ENCODE measurements around the gene LPO. TPM values are rescaled to one million over a fixed set of nuclear protein-coding genes. Genes with fewer than 3 reads are reported as not detected.

The LPO gene
- total RNA-seq, 1 experiment from 2014 or later: 0.20 TPM

DNA sequence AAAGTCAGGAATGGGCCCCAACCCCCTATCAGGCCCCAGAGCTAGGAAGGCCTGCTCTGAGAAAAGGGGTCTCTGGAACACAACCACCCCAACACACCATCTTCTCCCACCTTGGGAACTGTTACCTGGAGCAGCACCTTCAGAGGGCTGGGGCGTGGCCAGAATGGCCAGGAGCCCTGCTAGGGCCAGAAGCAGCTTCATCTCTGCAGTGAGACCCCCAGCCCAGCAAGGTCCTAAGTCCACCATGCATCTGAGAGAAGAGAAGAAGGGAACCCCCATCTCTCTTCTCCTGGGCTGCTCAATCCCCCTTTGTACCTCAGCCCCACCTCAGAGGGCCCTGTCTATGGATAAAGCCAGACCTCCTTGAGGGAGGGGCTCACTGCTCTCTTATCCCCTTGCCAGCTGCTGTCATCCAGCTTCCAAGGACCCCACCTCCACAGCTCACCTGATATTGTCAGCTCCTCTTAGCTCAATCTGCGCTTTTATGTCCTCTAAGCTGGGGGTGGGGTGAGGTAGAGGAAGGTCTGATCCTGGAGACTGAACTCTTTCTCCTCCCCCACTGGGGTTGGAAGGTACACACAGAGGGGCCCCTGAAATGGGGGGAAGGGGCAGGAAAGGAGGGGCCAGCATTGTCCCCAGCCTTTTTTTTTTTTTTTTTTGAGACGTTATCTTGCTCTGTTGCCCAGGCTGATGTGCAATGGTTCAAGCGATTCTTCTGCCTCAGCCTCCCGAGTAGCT is 42.3 kb downstream of the LPO start, which contains the start of gene MPO:
TSS of gene MPO (minus strand) at position 456 of the 738 bp plus-strand sequence. CDS start at position 279, 177 bp downstream.
- no peaks in the 10 kb centered on the region for H3K36me3 Mint-ChIP-seq
- DNase-seq (ENCODE audit: low spot score) (no peak), ATAC-seq (no peak)
- H3K27ac Mint-ChIP-seq: no peak within 1 kb of the TSS
- peaks cover 16% of the 10 kb centered on the region for H3K27me3 Mint-ChIP-seq (ENCODE audit: low read depth)
- CTCF ChIA-PET: interaction anchor here (0.6 to 2.4 kb wide), 6 partner anchors 23 to 531 kb away, joined by 3 to 11 read pairs (median 4); partner anchors contain the start of genes RNF43 and SUPT4H1
- POLR2A ChIA-PET: interaction anchor here (0.7 kb wide), 1 partner anchor 25 kb away, joined by 3 read pairs; no protein-coding TSS in a partner anchor
- no peak for TF ChIP-seq TEAD1 (CRISPR knock-in tag; IDR thresholded peaks at IDR 0.05)
- no peak for TF ChIP-seq JAZF1 (CRISPR knock-in tag; IDR thresholded peaks at IDR 0.05)
- TF ChIP-seq NFYB (CRISPR knock-in tag; conservative IDR thresholded peaks at IDR 0.05; ENCODE audit: low read depth): no peak
- TF ChIP-seq IRF1 (CRISPR knock-in tag; IDR thresholded peaks at IDR 0.05): no peak
- no peak for TF ChIP-seq JUN (CRISPR knock-in tag; IDR thresholded peaks at IDR 0.05)
- TF ChIP-seq ZNF317 (CRISPR knock-in tag; IDR thresholded peaks at IDR 0.05; ENCODE audit: borderline replicate concordance, low read depth): no peak
- TF ChIP-seq, protein P1, sequence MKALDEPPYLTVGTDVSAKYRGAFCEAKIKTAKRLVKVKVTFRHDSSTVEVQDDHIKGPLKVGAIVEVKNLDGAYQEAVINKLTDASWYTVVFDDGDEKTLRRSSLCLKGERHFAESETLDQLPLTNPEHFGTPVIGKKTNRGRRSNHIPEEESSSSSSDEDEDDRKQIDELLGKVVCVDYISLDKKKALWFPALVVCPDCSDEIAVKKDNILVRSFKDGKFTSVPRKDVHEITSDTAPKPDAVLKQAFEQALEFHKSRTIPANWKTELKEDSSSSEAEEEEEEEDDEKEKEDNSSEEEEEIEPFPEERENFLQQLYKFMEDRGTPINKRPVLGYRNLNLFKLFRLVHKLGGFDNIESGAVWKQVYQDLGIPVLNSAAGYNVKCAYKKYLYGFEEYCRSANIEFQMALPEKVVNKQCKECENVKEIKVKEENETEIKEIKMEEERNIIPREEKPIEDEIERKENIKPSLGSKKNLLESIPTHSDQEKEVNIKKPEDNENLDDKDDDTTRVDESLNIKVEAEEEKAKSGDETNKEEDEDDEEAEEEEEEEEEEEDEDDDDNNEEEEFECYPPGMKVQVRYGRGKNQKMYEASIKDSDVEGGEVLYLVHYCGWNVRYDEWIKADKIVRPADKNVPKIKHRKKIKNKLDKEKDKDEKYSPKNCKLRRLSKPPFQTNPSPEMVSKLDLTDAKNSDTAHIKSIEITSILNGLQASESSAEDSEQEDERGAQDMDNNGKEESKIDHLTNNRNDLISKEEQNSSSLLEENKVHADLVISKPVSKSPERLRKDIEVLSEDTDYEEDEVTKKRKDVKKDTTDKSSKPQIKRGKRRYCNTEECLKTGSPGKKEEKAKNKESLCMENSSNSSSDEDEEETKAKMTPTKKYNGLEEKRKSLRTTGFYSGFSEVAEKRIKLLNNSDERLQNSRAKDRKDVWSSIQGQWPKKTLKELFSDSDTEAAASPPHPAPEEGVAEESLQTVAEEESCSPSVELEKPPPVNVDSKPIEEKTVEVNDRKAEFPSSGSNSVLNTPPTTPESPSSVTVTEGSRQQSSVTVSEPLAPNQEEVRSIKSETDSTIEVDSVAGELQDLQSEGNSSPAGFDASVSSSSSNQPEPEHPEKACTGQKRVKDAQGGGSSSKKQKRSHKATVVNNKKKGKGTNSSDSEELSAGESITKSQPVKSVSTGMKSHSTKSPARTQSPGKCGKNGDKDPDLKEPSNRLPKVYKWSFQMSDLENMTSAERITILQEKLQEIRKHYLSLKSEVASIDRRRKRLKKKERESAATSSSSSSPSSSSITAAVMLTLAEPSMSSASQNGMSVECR (CRISPR knock-in tag; IDR thresholded peaks at IDR 0.05; ENCODE audit: borderline replicate concordance): no peak
- TF ChIP-seq, protein P2, sequence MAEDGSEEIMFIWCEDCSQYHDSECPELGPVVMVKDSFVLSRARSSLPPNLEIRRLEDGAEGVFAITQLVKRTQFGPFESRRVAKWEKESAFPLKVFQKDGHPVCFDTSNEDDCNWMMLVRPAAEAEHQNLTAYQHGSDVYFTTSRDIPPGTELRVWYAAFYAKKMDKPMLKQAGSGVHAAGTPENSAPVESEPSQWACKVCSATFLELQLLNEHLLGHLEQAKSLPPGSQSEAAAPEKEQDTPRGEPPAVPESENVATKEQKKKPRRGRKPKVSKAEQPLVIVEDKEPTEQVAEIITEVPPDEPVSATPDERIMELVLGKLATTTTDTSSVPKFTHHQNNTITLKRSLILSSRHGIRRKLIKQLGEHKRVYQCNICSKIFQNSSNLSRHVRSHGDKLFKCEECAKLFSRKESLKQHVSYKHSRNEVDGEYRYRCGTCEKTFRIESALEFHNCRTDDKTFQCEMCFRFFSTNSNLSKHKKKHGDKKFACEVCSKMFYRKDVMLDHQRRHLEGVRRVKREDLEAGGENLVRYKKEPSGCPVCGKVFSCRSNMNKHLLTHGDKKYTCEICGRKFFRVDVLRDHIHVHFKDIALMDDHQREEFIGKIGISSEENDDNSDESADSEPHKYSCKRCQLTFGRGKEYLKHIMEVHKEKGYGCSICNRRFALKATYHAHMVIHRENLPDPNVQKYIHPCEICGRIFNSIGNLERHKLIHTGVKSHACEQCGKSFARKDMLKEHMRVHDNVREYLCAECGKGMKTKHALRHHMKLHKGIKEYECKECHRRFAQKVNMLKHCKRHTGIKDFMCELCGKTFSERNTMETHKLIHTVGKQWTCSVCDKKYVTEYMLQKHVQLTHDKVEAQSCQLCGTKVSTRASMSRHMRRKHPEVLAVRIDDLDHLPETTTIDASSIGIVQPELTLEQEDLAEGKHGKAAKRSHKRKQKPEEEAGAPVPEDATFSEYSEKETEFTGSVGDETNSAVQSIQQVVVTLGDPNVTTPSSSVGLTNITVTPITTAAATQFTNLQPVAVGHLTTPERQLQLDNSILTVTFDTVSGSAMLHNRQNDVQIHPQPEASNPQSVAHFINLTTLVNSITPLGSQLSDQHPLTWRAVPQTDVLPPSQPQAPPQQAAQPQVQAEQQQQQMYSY (CRISPR knock-in tag; IDR thresholded peaks at IDR 0.05): no peak
- TF ChIP-seq ETV6 (CRISPR knock-in tag; IDR thresholded peaks at IDR 0.05): no peak
- TF ChIP-seq TCF7 (CRISPR knock-in tag; IDR thresholded peaks at IDR 0.05; ENCODE audit: low read depth): no peak
- no peak for TF ChIP-seq USF1 (CRISPR knock-in tag; IDR thresholded peaks at IDR 0.05)
- TF ChIP-seq ATF3 (CRISPR knock-in tag; conservative IDR thresholded peaks at IDR 0.05): no peak
- no peak for TF ChIP-seq FOXK1 (CRISPR knock-in tag; IDR thresholded peaks at IDR 0.05)
- H3K9me3 Mint-ChIP-seq: no peaks in the 10 kb centered on the region
- H3K4me1 Mint-ChIP-seq: peaks cover 20% of the 10 kb centered on the region
- no peak within 1 kb of the TSS for H3K4me3 Mint-ChIP-seq

DNA sequence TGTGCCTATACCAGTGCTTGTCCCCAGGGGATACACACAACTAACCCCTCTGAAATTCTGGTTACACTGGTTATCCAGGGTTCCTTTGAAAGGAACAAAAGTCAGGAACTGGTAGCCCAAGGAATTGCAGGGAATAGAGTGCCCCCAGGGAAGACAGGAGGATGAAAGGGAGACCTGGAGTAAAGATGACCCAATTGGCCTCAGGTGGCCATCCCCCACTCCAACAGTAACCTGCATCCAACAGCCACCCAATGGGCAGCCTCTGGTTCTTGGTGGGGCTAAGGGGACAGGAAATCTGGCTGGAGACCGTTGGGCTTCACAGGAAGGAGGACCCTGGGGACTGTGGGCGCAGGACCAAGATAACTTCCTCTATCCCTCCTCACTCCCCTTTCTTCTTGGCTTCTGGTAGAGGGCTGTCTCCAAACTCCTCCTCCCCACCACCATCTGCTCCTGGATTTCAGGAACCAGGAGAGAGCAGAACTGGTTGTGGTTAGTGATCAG is 43.2 kb downstream of the LPO start:
- CTCF ChIA-PET: interaction anchor here (0.6 to 0.7 kb wide), 3 partner anchors 10 to 646 kb away, joined by 3 to 6 read pairs (median 3); no protein-coding TSS in a partner anchor
- Mint-ChIP-seq H3K27me3 (ENCODE audit: low read depth) (peaks cover 16% of the 10 kb centered on the region), H3K36me3 (no peaks in the 10 kb centered on the region), H3K27ac (no peak overlapping the region), H3K4me3 (no peak overlapping the region), H3K4me1 (peaks cover 20% of the 10 kb centered on the region), H3K9me3 (no peaks in the 10 kb centered on the region)
- POLR2A ChIA-PET: interaction anchor here (0.7 kb wide), 1 partner anchor 26 kb away, joined by 3 read pairs; no protein-coding TSS in a partner anchor
- DNase-seq (ENCODE audit: low spot score) (no peak), ATAC-seq (no peak)
- TF ChIP-seq SMAD3 (CRISPR knock-in tag; IDR thresholded peaks at IDR 0.05; ENCODE audit: borderline replicate concordance) (no peak), MXD4 (CRISPR knock-in tag; IDR thresholded peaks at IDR 0.05; ENCODE audit: borderline replicate concordance) (no peak), SMAD4 (CRISPR knock-in tag; IDR thresholded peaks at IDR 0.05) (no peak), GABPB1 (CRISPR knock-in tag; IDR thresholded peaks at IDR 0.05) (no peak), ZNF512 (CRISPR knock-in tag; IDR thresholded peaks at IDR 0.05; ENCODE audit: borderline replicate concordance) (no peak), IRF1 (CRISPR knock-in tag; IDR thresholded peaks at IDR 0.05) (no peak)
- TF ChIP-seq, protein P3, sequence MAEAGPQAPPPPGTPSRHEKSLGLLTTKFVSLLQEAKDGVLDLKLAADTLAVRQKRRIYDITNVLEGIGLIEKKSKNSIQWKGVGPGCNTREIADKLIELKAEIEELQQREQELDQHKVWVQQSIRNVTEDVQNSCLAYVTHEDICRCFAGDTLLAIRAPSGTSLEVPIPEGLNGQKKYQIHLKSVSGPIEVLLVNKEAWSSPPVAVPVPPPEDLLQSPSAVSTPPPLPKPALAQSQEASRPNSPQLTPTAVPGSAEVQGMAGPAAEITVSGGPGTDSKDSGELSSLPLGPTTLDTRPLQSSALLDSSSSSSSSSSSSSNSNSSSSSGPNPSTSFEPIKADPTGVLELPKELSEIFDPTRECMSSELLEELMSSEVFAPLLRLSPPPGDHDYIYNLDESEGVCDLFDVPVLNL (CRISPR knock-in tag; IDR thresholded peaks at IDR 0.05; ENCODE audit: borderline replicate concordance, low read depth): no peak
